Measurements from ENCODE around the gene AGMAT. TPM values are rescaled to one million over a fixed set of nuclear protein-coding genes. Genes with fewer than 3 reads are reported as not detected.
"Not testable (repeated sequence)": the region's sequence is repeated elsewhere in the genome, so short reads cannot be mapped to it uniquely, and the experiment has no call there.

The AGMAT gene
- total RNA-seq, 1 donor from 2014 or later = not detected

GRCh38 chr1:15617173-15618076 lies 32.6 kb upstream of the AGMAT start, which contains the start of gene DDI2:
Gene DDI2, plus strand, starts transcription at chr1:15617458. Its CDS starts 213 bp downstream, at chr1:15617671.
- no peaks in the 10 kb centered on the region for H3K9me3 ChIP-seq
- no peak for TF ChIP-seq CTCF (IDR thresholded peaks at IDR 0.05)
- no peaks in the 10 kb centered on the region for H3K27me3 ChIP-seq
- DNase-seq (peak; percentile 98), ATAC-seq (peak; percentile 97)
- peak within 1 kb of the TSS; percentile 96 for H3K27ac ChIP-seq
- no peaks in the 10 kb centered on the region for H3K36me3 ChIP-seq
- peak within 1 kb of the TSS; percentile 94 for H3K4me3 ChIP-seq
- intact Hi-C loops (cut with DNase I) = no loop called here
- peaks cover 50% of the 10 kb centered on the region for H3K4me1 ChIP-seq

- intact Hi-C loops (cut with DNase I) = no loop called here
- H3K27me3 ChIP-seq = no peaks in the 10 kb centered on the region
- DNase-seq (no peak), ATAC-seq (peak; percentile 2)
- peak overlapping the region; percentile 94 for H3K4me3 ChIP-seq
- peak overlapping the region; percentile 91 for H3K27ac ChIP-seq
- no peak for TF ChIP-seq CTCF (IDR thresholded peaks at IDR 0.05)
- H3K9me3 ChIP-seq = no peaks in the 10 kb centered on the region
- peaks cover 41% of the 10 kb centered on the region for H3K4me1 ChIP-seq
- H3K36me3 ChIP-seq = no peaks in the 10 kb centered on the region
Observed at GRCh38 chr1:15616373-15617172, 31.7 kb upstream of the AGMAT start.

GRCh38 chr1:15610167-15610566 lies 25.3 kb upstream of the AGMAT start:
- intact Hi-C loops (cut with DNase I) = no loop called here

GRCh38 chr1:15609631-15610030 lies 24.8 kb upstream of the AGMAT start:
- H3K27me3 ChIP-seq = no peaks in the 10 kb centered on the region
- TF ChIP-seq CTCF (IDR thresholded peaks at IDR 0.05) = no peak
- H3K4me3 ChIP-seq = no peak overlapping the region
- ATAC-seq (no peak), DNase-seq (no peak)
- no peaks in the 10 kb centered on the region for H3K36me3 ChIP-seq
- intact Hi-C loops (cut with DNase I) = no loop called here
- H3K9me3 ChIP-seq = no peaks in the 10 kb centered on the region
- H3K4me1 ChIP-seq = no peaks in the 10 kb centered on the region
- no peak overlapping the region for H3K27ac ChIP-seq

More at GRCh38 chr1:15610167-15610566, 25.3 kb upstream of the AGMAT start:
- no peak for ATAC-seq
- no peak for TF ChIP-seq CTCF (IDR thresholded peaks at IDR 0.05)
- Histone ChIP-seq H3K27me3 (no peaks in the 10 kb centered on the region), H3K27ac (no peak overlapping the region), H3K4me3 (no peak overlapping the region), H3K9me3 (no peaks in the 10 kb centered on the region), H3K36me3 (no peaks in the 10 kb centered on the region), H3K4me1 (no peaks in the 10 kb centered on the region)
- DNase-seq = no peak

- DNase-seq = peak; percentile 6
Observed at GRCh38 chr1:15605398-15606383, 20.8 kb upstream of the AGMAT start.

GRCh38 chr1:15604400-15604799 lies 19.5 kb upstream of the AGMAT start:
- H3K27ac ChIP-seq; H3K36me3 ChIP-seq; intact Hi-C loops (cut with DNase I); H3K4me3 ChIP-seq; H3K27me3 ChIP-seq; H3K4me1 ChIP-seq; DNase-seq; H3K9me3 ChIP-seq; ATAC-seq: not testable (repeated sequence)

More at GRCh38 chr1:15605398-15606383, 20.8 kb upstream of the AGMAT start:
- Histone ChIP-seq H3K27ac (no peak overlapping the region), H3K36me3 (no peaks in the 10 kb centered on the region), H3K9me3 (no peaks in the 10 kb centered on the region), H3K4me3 (no peak overlapping the region), H3K27me3 (no peaks in the 10 kb centered on the region), H3K4me1 (peaks cover 5% of the 10 kb centered on the region)
- no peak for TF ChIP-seq CTCF (IDR thresholded peaks at IDR 0.05)
- no peak for ATAC-seq
- intact Hi-C loops (cut with DNase I) = no loop called here

GRCh38 chr1:15603966-15604282 lies 19.1 kb upstream of the AGMAT start:
- Histone ChIP-seq H3K27ac (peak overlapping the region; percentile 89), H3K4me3 (peak overlapping the region; percentile 75)
- H3K9me3 ChIP-seq; intact Hi-C loops (cut with DNase I); ATAC-seq; H3K27me3 ChIP-seq; H3K4me1 ChIP-seq; DNase-seq; H3K36me3 ChIP-seq: not testable (repeated sequence)
